Ishikawa (cell line): ENCODE data around the gene EOLA1.

Source experiments
- EP300 ChIP-seq: IDR thresholded peaks from 2 replicates; pipeline ENCODE4 v1.6.1; 2012; ENCODE audit warnings: borderline replicate concordance
- FOXM1 ChIP-seq: IDR thresholded peaks from 2 replicates; pipeline ENCODE4 v1.6.1; 2012; ENCODE audit warnings: low read depth, borderline replicate concordance
- MAX ChIP-seq: IDR thresholded peaks from 2 replicates; pipeline ENCODE4 v1.6.1; 2012
- RAD21 ChIP-seq: IDR thresholded peaks from 2 replicates; pipeline ENCODE4 v1.6.1; 2012; ENCODE audit warnings: low read depth
- REST ChIP-seq: IDR thresholded peaks from 2 replicates; pipeline ENCODE4 v1.6.1; 2012; ENCODE audit warnings: low read depth, mild to moderate bottlenecking

DNA sequence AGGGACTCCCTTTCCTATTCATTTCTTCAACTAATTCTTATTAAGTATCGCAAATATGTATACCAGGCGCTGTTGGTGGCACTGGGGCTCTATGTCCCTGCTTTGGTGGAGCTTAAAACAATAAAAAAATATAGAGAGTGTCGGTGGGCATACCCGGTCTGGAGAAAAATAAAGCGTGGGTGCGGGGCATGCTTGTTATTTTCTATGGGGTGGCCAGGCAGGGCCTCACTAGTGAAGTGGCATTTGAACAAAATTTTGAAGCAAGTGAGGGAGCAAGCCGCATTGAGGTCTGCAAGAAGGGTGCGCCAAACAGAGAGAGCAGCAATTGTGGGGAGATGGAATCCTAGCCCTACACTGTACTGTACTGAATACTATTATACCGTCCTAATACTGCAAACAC lies 35.1 kb upstream of the EOLA1 start:
- TF ChIP-seq RAD21 (no peak), FOXM1 (no peak), EP300 (no peak), MAX (no peak), REST (no peak)
